ENCODE data around the gene FOXC1. TPM values are rescaled to one million over a fixed set of nuclear protein-coding genes. Genes with fewer than 3 reads are reported as not detected.

Gene FOXC1
- total RNA-seq, 4 donors from 2014 or later = 3.1 to 16.9 (median 7.2) TPM

GRCh38 chr6:1570848-1571247 lies 38.9 kb upstream of the FOXC1 start:
- no peak for TF ChIP-seq EP300 (IDR thresholded peaks at IDR 0.05)
- no peak for TF ChIP-seq POLR2A (IDR thresholded peaks at IDR 0.05)
- no peak for TF ChIP-seq CTCF (IDR thresholded peaks at IDR 0.05)
- no peak for TF ChIP-seq POLR2AphosphoS5 (IDR thresholded peaks at IDR 0.05)
- Histone ChIP-seq H3K4me3 (no peak overlapping the region), H3K27ac (no peak overlapping the region), H3K36me3 (no peaks in the 10 kb centered on the region), H3K27me3 (no peaks in the 10 kb centered on the region), H3K4me1 (peaks cover 0 to 25% (median 0%) of the 10 kb centered on the region in 3 donors), H3K9me3 (peaks cover 0 to 33% (median 0%) of the 10 kb centered on the region in 3 donors)
- no peak for ATAC-seq
- WGBS, 2 donors (ENCODE audit: low coverage in 1 of 2) = 100% methylated on average over 1 of the region's 1 CpG; no CpG with 5 or more reads in 1 of the 2 donors

- Histone ChIP-seq H3K27ac (no peak overlapping the region), H3K36me3 (no peaks in the 10 kb centered on the region), H3K4me1 (peaks cover 0 to 29% (median 0%) of the 10 kb centered on the region in 3 donors), H3K4me3 (no peak overlapping the region), H3K27me3 (no peaks in the 10 kb centered on the region), H3K9me3 (peaks cover 0 to 33% (median 0%) of the 10 kb centered on the region in 3 donors)
- WGBS, 2 donors (ENCODE audit: low coverage in 1 of 2) = 56 to 57% methylated on average over 1 of the region's 1 CpG
- no peak for ATAC-seq
- no peak for TF ChIP-seq POLR2AphosphoS5 (IDR thresholded peaks at IDR 0.05)
- no peak for TF ChIP-seq EP300 (IDR thresholded peaks at IDR 0.05)
- TF ChIP-seq CTCF (IDR thresholded peaks at IDR 0.05) = no peak
- no peak for TF ChIP-seq POLR2A (IDR thresholded peaks at IDR 0.05)
Measured at GRCh38 chr6:1572892-1573291, 36.8 kb upstream of the FOXC1 start.

GRCh38 chr6:1574083-1574761 lies 35.5 kb upstream of the FOXC1 start:
- 60 to 90% methylated on average over 1 to 2 of the region's 13 CpGs for WGBS, 2 donors (ENCODE audit: low coverage in 1 of 2)
- Histone ChIP-seq H3K27me3 (no peaks in the 10 kb centered on the region), H3K4me3 (no peak overlapping the region), H3K36me3 (no peaks in the 10 kb centered on the region), H3K27ac (peak overlapping the region in 1 of 4 donors; percentile 11), H3K4me1 (peaks cover 0 to 29% (median 0%) of the 10 kb centered on the region in 3 donors), H3K9me3 (peaks cover 0 to 30% (median 0%) of the 10 kb centered on the region in 3 donors)
- ATAC-seq = no peak
- TF ChIP-seq EP300 (IDR thresholded peaks at IDR 0.05) (no peak), POLR2AphosphoS5 (IDR thresholded peaks at IDR 0.05) (no peak), POLR2A (IDR thresholded peaks at IDR 0.05) (no peak), CTCF (IDR thresholded peaks at IDR 0.05) (no peak)

- H3K36me3 ChIP-seq = no peaks in the 10 kb centered on the region
- no peak overlapping the region for H3K4me3 ChIP-seq
- peaks cover 0 to 29% (median 0%) of the 10 kb centered on the region in 3 donors for H3K4me1 ChIP-seq
- H3K27ac ChIP-seq = peak overlapping the region in 3 of 4 donors; percentile 12 to 66 (median 62)
- peaks cover 0 to 26% (median 0%) of the 10 kb centered on the region in 3 donors for H3K9me3 ChIP-seq
- no peaks in the 10 kb centered on the region for H3K27me3 ChIP-seq
- no peak for ATAC-seq
- TF ChIP-seq EP300 (IDR thresholded peaks at IDR 0.05) = no peak
- no peak for TF ChIP-seq POLR2AphosphoS5 (IDR thresholded peaks at IDR 0.05)
- TF ChIP-seq CTCF (IDR thresholded peaks at IDR 0.05) = no peak
- no peak for TF ChIP-seq POLR2A (IDR thresholded peaks at IDR 0.05)
- WGBS, 2 donors (ENCODE audit: low coverage in 1 of 2) = 71% methylated on average over 5 of the region's 6 CpGs; no CpG with 5 or more reads in 1 of the 2 donors
Measured at GRCh38 chr6:1574890-1575209, 34.9 kb upstream of the FOXC1 start.
